ENCODE data around the gene FAM240B.

DNA sequence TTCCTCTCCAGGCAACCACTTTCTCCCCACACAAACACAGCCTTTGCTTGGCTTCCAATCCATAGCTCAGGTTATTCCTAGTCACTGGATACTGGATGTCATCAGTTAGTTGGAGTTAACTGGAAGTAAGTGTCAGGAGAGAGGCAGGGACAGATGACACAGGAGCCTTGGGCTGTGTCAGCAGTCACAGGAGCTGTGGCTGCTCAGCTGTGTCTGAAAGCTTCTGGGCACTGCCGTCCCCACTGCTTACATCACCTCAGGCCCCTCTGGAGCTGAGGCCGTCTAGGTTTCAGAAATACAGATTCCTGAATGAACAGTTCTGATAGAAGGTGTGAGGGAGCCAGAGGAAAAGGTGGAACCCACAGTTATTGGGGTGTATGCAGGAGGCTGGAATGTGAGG, 17.3 kb upstream of the FAM240B start:
- TF ChIP-seq, protein P1, sequence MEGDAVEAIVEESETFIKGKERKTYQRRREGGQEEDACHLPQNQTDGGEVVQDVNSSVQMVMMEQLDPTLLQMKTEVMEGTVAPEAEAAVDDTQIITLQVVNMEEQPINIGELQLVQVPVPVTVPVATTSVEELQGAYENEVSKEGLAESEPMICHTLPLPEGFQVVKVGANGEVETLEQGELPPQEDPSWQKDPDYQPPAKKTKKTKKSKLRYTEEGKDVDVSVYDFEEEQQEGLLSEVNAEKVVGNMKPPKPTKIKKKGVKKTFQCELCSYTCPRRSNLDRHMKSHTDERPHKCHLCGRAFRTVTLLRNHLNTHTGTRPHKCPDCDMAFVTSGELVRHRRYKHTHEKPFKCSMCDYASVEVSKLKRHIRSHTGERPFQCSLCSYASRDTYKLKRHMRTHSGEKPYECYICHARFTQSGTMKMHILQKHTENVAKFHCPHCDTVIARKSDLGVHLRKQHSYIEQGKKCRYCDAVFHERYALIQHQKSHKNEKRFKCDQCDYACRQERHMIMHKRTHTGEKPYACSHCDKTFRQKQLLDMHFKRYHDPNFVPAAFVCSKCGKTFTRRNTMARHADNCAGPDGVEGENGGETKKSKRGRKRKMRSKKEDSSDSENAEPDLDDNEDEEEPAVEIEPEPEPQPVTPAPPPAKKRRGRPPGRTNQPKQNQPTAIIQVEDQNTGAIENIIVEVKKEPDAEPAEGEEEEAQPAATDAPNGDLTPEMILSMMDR (IDR thresholded peaks at IDR 0.05; ENCODE audit: low read length): no peak
- no peak for TF ChIP-seq EZH2 (optimal IDR thresholded peaks at IDR 0.05; ENCODE audit: low read depth, low read length)

Measured in MM.1S (cell line).